ENCODE results near the gene CXCL5. TPM values are rescaled to one million over a fixed set of nuclear protein-coding genes. Genes with fewer than 3 reads are reported as not detected.

The CXCL5 gene
- total RNA-seq, 1 donor from 2014 or later = 5.4 TPM

- ATAC-seq = no peak
These were observed 24.1 kb downstream of the CXCL5 start for GRCh38 chr4:73974352-73974751.

GRCh38 chr4:73970945-73971344, 27.5 kb downstream of the CXCL5 start:
- Histone ChIP-seq H3K36me3 (no peaks in the 10 kb centered on the region), H3K27me3 (ENCODE audit: low read depth) (peaks cover 4% of the 10 kb centered on the region), H3K27ac (no peak overlapping the region), H3K4me1 (no peaks in the 10 kb centered on the region), H3K4me3 (no peak overlapping the region), H3K9me3 (peaks cover 38% of the 10 kb centered on the region)
- no peak for DNase-seq
- no peak for TF ChIP-seq CTCF (IDR thresholded peaks at IDR 0.05)
- ATAC-seq = no peak
- intact Hi-C loops (cut with DNase I) = no loop called here

More at GRCh38 chr4:73974352-73974751, 24.1 kb downstream of the CXCL5 start:
- no peak overlapping the region for H3K4me3 ChIP-seq
- H3K27me3 ChIP-seq (ENCODE audit: low read depth) = no peaks in the 10 kb centered on the region
- no peaks in the 10 kb centered on the region for H3K36me3 ChIP-seq
- no peak overlapping the region for H3K27ac ChIP-seq
- no peaks in the 10 kb centered on the region for H3K4me1 ChIP-seq
- H3K9me3 ChIP-seq = peaks cover 38% of the 10 kb centered on the region
- TF ChIP-seq CTCF (IDR thresholded peaks at IDR 0.05) = no peak
- no peak for DNase-seq
- intact Hi-C loops (cut with DNase I) = no loop called here

- intact Hi-C loops (cut with DNase I) = no loop called here
- no peaks in the 10 kb centered on the region for H3K4me1 ChIP-seq
These were observed 28.5 kb downstream of the CXCL5 start for GRCh38 chr4:73970011-73970410.

GRCh38 chr4:73967866-73968265, 30.6 kb downstream of the CXCL5 start:
- no peak overlapping the region for H3K27ac ChIP-seq
- peaks cover 4% of the 10 kb centered on the region for H3K27me3 ChIP-seq (ENCODE audit: low read depth)
- no peak for TF ChIP-seq CTCF (IDR thresholded peaks at IDR 0.05)
- no peaks in the 10 kb centered on the region for H3K36me3 ChIP-seq
- DNase-seq = no peak
- H3K9me3 ChIP-seq = peaks cover 29% of the 10 kb centered on the region
- no peak for ATAC-seq
- H3K4me1 ChIP-seq = no peaks in the 10 kb centered on the region
- H3K4me3 ChIP-seq = no peak overlapping the region
- intact Hi-C loops (cut with DNase I) = no loop called here

More at GRCh38 chr4:73970011-73970410, 28.5 kb downstream of the CXCL5 start:
- no peak overlapping the region for H3K4me3 ChIP-seq
- DNase-seq (no peak), ATAC-seq (no peak)
- no peak overlapping the region for H3K27ac ChIP-seq
- peaks cover 4% of the 10 kb centered on the region for H3K27me3 ChIP-seq (ENCODE audit: low read depth)
- no peak for TF ChIP-seq CTCF (IDR thresholded peaks at IDR 0.05)
- no peaks in the 10 kb centered on the region for H3K36me3 ChIP-seq
- peaks cover 38% of the 10 kb centered on the region for H3K9me3 ChIP-seq

- H3K27me3 ChIP-seq (ENCODE audit: low read depth) = peaks cover 4% of the 10 kb centered on the region
- DNase-seq (peak; percentile 46), ATAC-seq (peak; percentile 67 to 89)
- intact Hi-C loops (cut with DNase I) = no loop called here
- no peaks in the 10 kb centered on the region for H3K4me1 ChIP-seq
- no peaks in the 10 kb centered on the region for H3K36me3 ChIP-seq
- H3K27ac ChIP-seq = no peak overlapping the region
- H3K9me3 ChIP-seq = peaks cover 13% of the 10 kb centered on the region
- peak; percentile 29 for TF ChIP-seq CTCF (IDR thresholded peaks at IDR 0.05)
- H3K4me3 ChIP-seq = no peak overlapping the region
These were observed 33.4 kb downstream of the CXCL5 start for GRCh38 chr4:73964862-73965611.
